ENCODE results near the gene DTNB.

DTNB gene

GRCh38 chr2:25387876-25388449, 285.4 kb downstream of the DTNB start:
- no peak for DNase-seq (ENCODE audit: low read depth in 2 of 2)

GRCh38 chr2:25386971-25387875, 286.2 kb downstream of the DTNB start:
- DNase-seq (ENCODE audit: low read depth in 2 of 2), result no peak

- DNase-seq (ENCODE audit: low read depth in 2 of 2), result no peak
These were observed 287.5 kb downstream of the DTNB start for GRCh38 chr2:25385910-25386309.

- no peak for DNase-seq (ENCODE audit: low read depth in 2 of 2)
These were observed 289.6 kb downstream of the DTNB start for GRCh38 chr2:25383806-25384205.

- DNase-seq (ENCODE audit: low read depth in 2 of 2), result no peak
These were observed 291.9 kb downstream of the DTNB start for GRCh38 chr2:25381502-25381901.

- no peak for DNase-seq (ENCODE audit: low read depth in 2 of 2)
These were observed 292.6 kb downstream of the DTNB start for GRCh38 chr2:25380586-25381375.

- no peak for DNase-seq (ENCODE audit: low read depth in 2 of 2)
These were observed 293.4 kb downstream of the DTNB start for GRCh38 chr2:25380023-25380422.

GRCh38 chr2:25379535-25379934, 293.8 kb downstream of the DTNB start:
- DNase-seq (ENCODE audit: low read depth in 2 of 2), result no peak

- DNase-seq (ENCODE audit: low read depth in 2 of 2), result no peak
These were observed 294.5 kb downstream of the DTNB start for GRCh38 chr2:25378731-25379490.

- no peak for DNase-seq (ENCODE audit: low read depth in 2 of 2)
These were observed 295.5 kb downstream of the DTNB start for GRCh38 chr2:25377822-25378421.

- peak; percentile 74 to 88 for DNase-seq (ENCODE audit: low read depth in 2 of 2)
These were observed 296.4 kb downstream of the DTNB start for GRCh38 chr2:25376750-25377621.

- no peak for DNase-seq (ENCODE audit: low read depth in 2 of 2)
These were observed 297.3 kb downstream of the DTNB start for GRCh38 chr2:25375989-25376545.

GRCh38 chr2:25375371-25375988, 297.9 kb downstream of the DTNB start:
- DNase-seq (ENCODE audit: low read depth in 2 of 2), result no peak

GRCh38 chr2:25374827-25375226, 298.6 kb downstream of the DTNB start:
- no peak for DNase-seq (ENCODE audit: low read depth in 2 of 2)

- no peak for DNase-seq (ENCODE audit: low read depth in 2 of 2)
These were observed 299.0 kb downstream of the DTNB start for GRCh38 chr2:25374411-25374810.

- DNase-seq (ENCODE audit: low read depth in 2 of 2), result no peak
These were observed 300.0 kb downstream of the DTNB start for GRCh38 chr2:25373269-25373981.

GRCh38 chr2:25372405-25373268, 300.7 kb downstream of the DTNB start:
- no peak for DNase-seq (ENCODE audit: low read depth in 2 of 2)

All from stimulated activated CD4-positive, alpha-beta T cell treated with anti-CD3 and anti-CD28 coated beads, Interleukin-1b, Interleukin-23, amount 100 ng/mL, for 1 hour (primary cell).